ENCODE data around the gene STAC.
"Not testable (repeated sequence)": the region's sequence is repeated elsewhere in the genome, so short reads cannot be mapped to it uniquely, and the experiment has no call there.

Gene STAC

GRCh38 chr3:36494461-36495109, 114.3 kb downstream of the STAC start:
- no peak overlapping the region for H3K4me3 ChIP-seq (ENCODE audit: low read depth in 1 of 2, low read length in 2 of 2)
- H3K9me3 ChIP-seq (ENCODE audit: control insufficient read depth in 1 of 2, low read length in 2 of 2), result no peaks in the 10 kb centered on the region
- H3K27ac ChIP-seq (ENCODE audit: low read length), result no peak overlapping the region
- H3K4me1 ChIP-seq (ENCODE audit: control insufficient read depth in 1 of 2, insufficient read depth in 2 of 2, low read length in 2 of 2), result peaks cover 4 to 22% of the 10 kb centered on the region in 2 donors
- no peaks in the 10 kb centered on the region for H3K27me3 ChIP-seq (ENCODE audit: low read depth, low read length)
- H3K36me3 ChIP-seq (ENCODE audit: control insufficient read depth in 1 of 2, insufficient read depth in 2 of 2, low read length in 2 of 2), result no peaks in the 10 kb centered on the region

GRCh38 chr3:36496684-36497633, 116.7 kb downstream of the STAC start:
- Histone ChIP-seq H3K9me3 (ENCODE audit: control insufficient read depth in 1 of 2, low read length in 2 of 2) (no peaks in the 10 kb centered on the region), H3K27me3 (ENCODE audit: low read depth, low read length) (no peaks in the 10 kb centered on the region), H3K4me3 (ENCODE audit: low read depth in 1 of 2, low read length in 2 of 2) (no peak overlapping the region), H3K4me1 (ENCODE audit: control insufficient read depth in 1 of 2, insufficient read depth in 2 of 2, low read length in 2 of 2) (peaks cover 4 to 13% of the 10 kb centered on the region in 2 donors), H3K36me3 (ENCODE audit: control insufficient read depth in 1 of 2, insufficient read depth in 2 of 2, low read length in 2 of 2) (no peaks in the 10 kb centered on the region), H3K27ac (ENCODE audit: low read length) (no peak overlapping the region)

GRCh38 chr3:36500053-36500452, 119.7 kb downstream of the STAC start:
- not testable (repeated sequence) for H3K9me3 ChIP-seq (ENCODE audit: control insufficient read depth in 1 of 2, low read length in 2 of 2); H3K36me3 ChIP-seq (ENCODE audit: control insufficient read depth in 1 of 2, insufficient read depth in 2 of 2, low read length in 2 of 2); H3K27ac ChIP-seq (ENCODE audit: low read length); H3K4me3 ChIP-seq (ENCODE audit: low read depth in 1 of 2, low read length in 2 of 2); H3K27me3 ChIP-seq (ENCODE audit: low read depth, low read length)
- peaks cover 0 to 13% of the 10 kb centered on the region in 2 donors for H3K4me1 ChIP-seq (ENCODE audit: control insufficient read depth in 1 of 2, insufficient read depth in 2 of 2, low read length in 2 of 2)

- no peak overlapping the region for H3K27ac ChIP-seq (ENCODE audit: low read length)
- no peaks in the 10 kb centered on the region for H3K9me3 ChIP-seq (ENCODE audit: control insufficient read depth in 1 of 2, low read length in 2 of 2)
- no peaks in the 10 kb centered on the region for H3K36me3 ChIP-seq (ENCODE audit: control insufficient read depth in 1 of 2, insufficient read depth in 2 of 2, low read length in 2 of 2)
- no peak overlapping the region for H3K4me3 ChIP-seq (ENCODE audit: low read depth in 1 of 2, low read length in 2 of 2)
- no peaks in the 10 kb centered on the region for H3K27me3 ChIP-seq (ENCODE audit: low read depth, low read length)
- peaks cover 0 to 5% of the 10 kb centered on the region in 2 donors for H3K4me1 ChIP-seq (ENCODE audit: control insufficient read depth in 1 of 2, insufficient read depth in 2 of 2, low read length in 2 of 2)
Observed at GRCh38 chr3:36501616-36502015, 121.3 kb downstream of the STAC start.

DNA sequence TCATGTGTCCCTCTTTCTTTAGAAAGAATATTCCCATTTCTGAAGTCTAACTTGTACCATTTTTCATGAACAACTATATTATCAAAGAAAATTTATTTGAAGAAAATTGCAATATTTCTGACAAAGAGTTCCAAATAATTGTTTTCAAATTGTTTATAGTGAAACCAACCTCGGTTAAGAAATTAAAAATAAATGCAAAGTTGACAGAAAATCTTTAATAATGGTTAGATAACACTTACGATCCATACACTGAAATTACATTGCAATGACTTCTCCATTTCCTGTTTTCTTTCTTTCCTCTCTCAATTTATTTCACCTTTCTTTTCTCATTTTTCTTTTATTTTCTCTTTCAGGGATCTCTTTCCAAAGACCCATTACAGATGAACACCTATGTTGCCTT, 125.1 kb downstream of the STAC start:
- no peaks in the 10 kb centered on the region for H3K36me3 ChIP-seq (ENCODE audit: control insufficient read depth in 1 of 2, insufficient read depth in 2 of 2, low read length in 2 of 2)
- no peak overlapping the region for H3K27ac ChIP-seq (ENCODE audit: low read length)
- H3K27me3 ChIP-seq (ENCODE audit: low read depth, low read length), result no peaks in the 10 kb centered on the region
- H3K9me3 ChIP-seq (ENCODE audit: control insufficient read depth in 1 of 2, low read length in 2 of 2), result no peaks in the 10 kb centered on the region
- H3K4me1 ChIP-seq (ENCODE audit: control insufficient read depth in 1 of 2, insufficient read depth in 2 of 2, low read length in 2 of 2), result no peaks in the 10 kb centered on the region
- H3K4me3 ChIP-seq (ENCODE audit: low read depth in 1 of 2, low read length in 2 of 2), result no peak overlapping the region

DNA sequence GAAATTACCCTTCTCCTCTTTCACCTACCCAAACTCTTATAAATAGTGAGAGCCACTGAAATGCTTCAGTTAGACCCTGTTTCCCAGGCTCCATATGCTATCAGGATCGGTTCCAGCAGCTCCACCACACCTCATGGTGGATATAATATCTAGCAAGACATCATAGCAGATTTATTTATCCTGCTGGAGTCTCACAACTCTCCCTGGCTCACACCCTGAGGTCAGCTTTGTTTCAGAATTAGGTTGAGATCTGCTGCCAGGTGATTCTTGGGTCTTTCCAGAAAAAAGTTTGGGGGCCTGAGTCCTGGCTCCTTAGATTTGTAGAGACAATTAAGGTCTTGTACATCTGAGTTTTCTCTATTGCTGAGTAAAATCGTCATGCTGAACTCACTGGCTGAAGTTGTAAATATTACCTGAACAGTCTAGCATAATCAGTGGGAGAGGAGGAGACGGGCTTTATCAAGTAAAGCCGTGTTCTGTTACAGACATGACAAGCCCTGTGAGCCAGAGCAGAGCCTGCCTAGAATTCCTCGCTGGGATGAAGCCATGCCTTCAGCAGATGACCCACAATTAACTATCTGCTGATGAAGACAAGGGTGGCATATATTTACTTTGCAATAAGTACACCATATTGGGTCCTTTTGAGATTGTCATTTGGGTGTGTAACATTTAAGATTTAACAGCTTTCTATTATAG, 131.6 kb downstream of the STAC start:
- Histone ChIP-seq H3K36me3 (ENCODE audit: control insufficient read depth in 1 of 2, insufficient read depth in 2 of 2, low read length in 2 of 2) (no peaks in the 10 kb centered on the region), H3K4me3 (ENCODE audit: low read depth in 1 of 2, low read length in 2 of 2) (no peak overlapping the region), H3K9me3 (ENCODE audit: control insufficient read depth in 1 of 2, low read length in 2 of 2) (no peaks in the 10 kb centered on the region), H3K27me3 (ENCODE audit: low read depth, low read length) (no peaks in the 10 kb centered on the region), H3K4me1 (ENCODE audit: control insufficient read depth in 1 of 2, insufficient read depth in 2 of 2, low read length in 2 of 2) (no peaks in the 10 kb centered on the region), H3K27ac (ENCODE audit: low read length) (no peak overlapping the region)

DNA sequence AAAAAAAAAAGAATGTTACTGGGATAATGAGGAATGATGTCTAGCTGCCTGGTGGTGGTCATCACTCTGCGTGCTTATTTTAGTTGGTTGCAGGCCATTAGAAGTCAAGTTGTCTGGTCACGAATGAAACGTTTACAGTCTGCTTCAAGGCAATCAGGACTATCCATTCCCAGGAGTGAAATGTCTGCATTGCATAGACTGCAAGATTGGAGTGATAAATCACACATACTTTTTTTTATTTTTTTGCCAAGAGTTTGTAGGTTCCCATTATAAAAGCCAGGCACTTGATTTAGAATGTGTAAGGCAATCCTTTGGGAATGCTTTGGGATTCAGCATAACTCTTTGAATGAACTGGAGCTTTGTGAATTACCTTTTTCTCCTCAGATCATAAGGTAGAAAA, 132.3 kb downstream of the STAC start:
- Histone ChIP-seq H3K27me3 (ENCODE audit: low read depth, low read length) (no peaks in the 10 kb centered on the region), H3K4me3 (ENCODE audit: low read depth in 1 of 2, low read length in 2 of 2) (no peak overlapping the region), H3K9me3 (ENCODE audit: control insufficient read depth in 1 of 2, low read length in 2 of 2) (no peaks in the 10 kb centered on the region), H3K4me1 (ENCODE audit: control insufficient read depth in 1 of 2, insufficient read depth in 2 of 2, low read length in 2 of 2) (no peaks in the 10 kb centered on the region), H3K27ac (ENCODE audit: low read length) (no peak overlapping the region), H3K36me3 (ENCODE audit: control insufficient read depth in 1 of 2, insufficient read depth in 2 of 2, low read length in 2 of 2) (no peaks in the 10 kb centered on the region)

DNA sequence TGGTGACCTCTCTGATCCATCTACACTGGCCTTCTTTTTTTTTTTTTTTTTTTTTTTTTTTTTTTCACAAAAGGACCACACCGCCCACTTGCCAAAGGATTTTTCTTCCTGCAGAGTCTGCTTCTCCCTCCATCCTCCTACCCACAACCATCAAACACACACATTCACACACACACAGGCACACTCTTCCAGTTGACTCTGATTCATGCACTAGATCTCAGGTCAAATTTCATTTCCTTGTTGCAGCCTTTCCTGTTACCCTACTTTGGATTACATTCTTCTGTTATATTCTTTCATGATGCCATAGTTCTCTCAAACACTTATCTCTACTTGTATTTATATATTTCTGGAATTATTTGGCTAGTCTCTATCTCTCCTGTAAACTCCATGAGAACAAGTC, 133.9 kb downstream of the STAC start:
- Histone ChIP-seq H3K27me3 (ENCODE audit: low read depth, low read length) (no peaks in the 10 kb centered on the region), H3K36me3 (ENCODE audit: control insufficient read depth in 1 of 2, insufficient read depth in 2 of 2, low read length in 2 of 2) (no peaks in the 10 kb centered on the region), H3K4me3 (ENCODE audit: low read depth in 1 of 2, low read length in 2 of 2) (no peak overlapping the region), H3K27ac (ENCODE audit: low read length) (no peak overlapping the region), H3K9me3 (ENCODE audit: control insufficient read depth in 1 of 2, low read length in 2 of 2) (no peaks in the 10 kb centered on the region), H3K4me1 (ENCODE audit: control insufficient read depth in 1 of 2, insufficient read depth in 2 of 2, low read length in 2 of 2) (no peaks in the 10 kb centered on the region)

DNA sequence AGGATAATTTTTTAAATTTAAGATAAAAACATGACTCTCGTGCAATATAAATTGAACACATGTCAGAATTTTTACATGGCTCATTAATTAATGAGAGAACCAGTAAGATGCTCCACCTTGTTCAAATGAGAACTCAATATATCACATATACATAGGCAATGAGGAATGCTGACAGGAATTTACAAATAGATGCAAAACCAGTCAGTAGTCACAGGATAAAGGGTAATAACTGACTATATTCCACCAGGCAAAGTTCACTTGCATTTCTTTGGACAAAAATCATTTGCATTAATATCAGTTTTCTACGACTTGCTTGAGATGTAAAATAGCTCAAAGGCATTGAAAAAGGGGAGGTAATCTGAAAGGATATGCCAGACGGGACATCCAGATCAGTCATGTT, 139.4 kb downstream of the STAC start:
- Histone ChIP-seq H3K27ac (ENCODE audit: low read length) (no peak overlapping the region), H3K9me3 (ENCODE audit: control insufficient read depth in 1 of 2, low read length in 2 of 2) (no peaks in the 10 kb centered on the region), H3K36me3 (ENCODE audit: control insufficient read depth in 1 of 2, insufficient read depth in 2 of 2, low read length in 2 of 2) (no peaks in the 10 kb centered on the region), H3K4me1 (ENCODE audit: control insufficient read depth in 1 of 2, insufficient read depth in 2 of 2, low read length in 2 of 2) (no peaks in the 10 kb centered on the region), H3K27me3 (ENCODE audit: low read depth, low read length) (no peaks in the 10 kb centered on the region), H3K4me3 (ENCODE audit: low read depth in 1 of 2, low read length in 2 of 2) (no peak overlapping the region)

- no peak overlapping the region for H3K4me3 ChIP-seq (ENCODE audit: low read depth in 1 of 2, low read length in 2 of 2)
- H3K4me1 ChIP-seq (ENCODE audit: control insufficient read depth in 1 of 2, insufficient read depth in 2 of 2, low read length in 2 of 2), result peaks cover 0 to 4% of the 10 kb centered on the region in 2 donors
- no peaks in the 10 kb centered on the region for H3K36me3 ChIP-seq (ENCODE audit: control insufficient read depth in 1 of 2, insufficient read depth in 2 of 2, low read length in 2 of 2)
- no peak overlapping the region for H3K27ac ChIP-seq (ENCODE audit: low read length)
- no peaks in the 10 kb centered on the region for H3K9me3 ChIP-seq (ENCODE audit: control insufficient read depth in 1 of 2, low read length in 2 of 2)
- H3K27me3 ChIP-seq (ENCODE audit: low read depth, low read length), result no peaks in the 10 kb centered on the region
Observed at GRCh38 chr3:36520241-36521006, 140.1 kb downstream of the STAC start.

DNA sequence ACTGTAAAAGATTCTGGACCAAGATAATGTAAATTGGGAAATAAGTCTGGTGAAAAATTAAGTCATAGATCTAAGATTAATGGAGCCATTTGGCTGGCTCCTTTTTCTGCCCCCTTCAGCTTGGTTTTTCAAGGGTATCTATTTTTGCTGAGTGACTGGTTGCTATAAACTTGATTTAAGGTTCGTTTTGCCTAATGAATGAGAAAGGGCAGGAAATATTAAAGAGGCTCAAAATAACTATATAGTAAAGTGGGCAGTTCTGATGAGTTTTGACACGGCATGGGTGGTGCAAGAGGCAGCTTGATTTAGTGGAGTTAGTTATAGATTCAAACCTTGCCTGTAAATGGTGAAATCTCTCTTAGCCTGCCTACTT, 140.7 kb downstream of the STAC start:
- H3K27me3 ChIP-seq (ENCODE audit: low read depth, low read length), result no peaks in the 10 kb centered on the region
- H3K9me3 ChIP-seq (ENCODE audit: control insufficient read depth in 1 of 2, low read length in 2 of 2), result no peaks in the 10 kb centered on the region
- no peak overlapping the region for H3K4me3 ChIP-seq (ENCODE audit: low read depth in 1 of 2, low read length in 2 of 2)
- H3K27ac ChIP-seq (ENCODE audit: low read length), result no peak overlapping the region
- H3K36me3 ChIP-seq (ENCODE audit: control insufficient read depth in 1 of 2, insufficient read depth in 2 of 2, low read length in 2 of 2), result no peaks in the 10 kb centered on the region
- peaks cover 0 to 5% of the 10 kb centered on the region in 2 donors for H3K4me1 ChIP-seq (ENCODE audit: control insufficient read depth in 1 of 2, insufficient read depth in 2 of 2, low read length in 2 of 2)
